A172 (cell line): ENCODE results near the gene TUBB4A. TPM values are rescaled to one million over a fixed set of nuclear protein-coding genes. Genes with fewer than 3 reads are reported as not detected.
A peak's percentile ranks its signal among the peaks of the same experiment; 100 is the strongest.

Experiments
- DNase-seq: peaks from one replicate; pipeline ENCODE4 v3.0.0-alpha.2; 2015; ENCODE audit warnings: low spot score
- total RNA-seq: library from RNA; depleted of rRNA; stranded (reverse); fragments of >200 nt; shearing (Covaris generic); gene quantifications from 2 replicates; pipeline ENCODE4 v1.2.3, GENCODE V29; 2014

TUBB4A gene
- total RNA-seq, 1 experiment from 2014 or later, result 9.1 TPM

GRCh38 chr19:6470173-6470572, 31.9 kb downstream of the TUBB4A start:
- DNase-seq, result no peak

- DNase-seq, result no peak
These were observed 34.7 kb downstream of the TUBB4A start for GRCh38 chr19:6467384-6467783.

GRCh38 chr19:6466526-6467248, 35.4 kb downstream of the TUBB4A start:
- DNase-seq, result no peak

GRCh38 chr19:6465663-6466062, 36.4 kb downstream of the TUBB4A start:
- no peak for DNase-seq

- no peak for DNase-seq
These were observed 37.1 kb downstream of the TUBB4A start for GRCh38 chr19:6465006-6465405.

- no peak for DNase-seq
These were observed 37.8 kb downstream of the TUBB4A start, which contains the start of gene CRB3 for GRCh38 chr19:6464070-6464873. Gene CRB3 (plus strand): TSS chr19:6464271. CDS start chr19:6464702, 431 bp downstream.

- peak; percentile 98 for DNase-seq
These were observed 41.8 kb downstream of the TUBB4A start for GRCh38 chr19:6460099-6460884.

- peak; percentile 65 for DNase-seq
These were observed 42.6 kb downstream of the TUBB4A start, which contains the start of gene SLC25A23 for GRCh38 chr19:6459262-6460098. Gene SLC25A23 (minus strand): TSS chr19:6459792. CDS start chr19:6459628, 164 bp downstream.

- DNase-seq, result no peak
These were observed 43.3 kb downstream of the TUBB4A start for GRCh38 chr19:6458695-6459261.

- DNase-seq, result peak; percentile 30
These were observed 44.0 kb downstream of the TUBB4A start for GRCh38 chr19:6457958-6458694.

GRCh38 chr19:6455924-6456323, 46.2 kb downstream of the TUBB4A start:
- DNase-seq, result no peak

- no peak for DNase-seq
These were observed 48.1 kb downstream of the TUBB4A start for GRCh38 chr19:6453951-6454565.

- no peak for DNase-seq
These were observed 49.2 kb downstream of the TUBB4A start for GRCh38 chr19:6452899-6453298.

GRCh38 chr19:6452223-6452614, 49.9 kb downstream of the TUBB4A start:
- DNase-seq, result no peak

- no peak for DNase-seq
These were observed 50.4 kb downstream of the TUBB4A start for GRCh38 chr19:6451583-6452222.

GRCh38 chr19:6450166-6450565, 51.9 kb downstream of the TUBB4A start:
- DNase-seq, result no peak

GRCh38 chr19:6448045-6448444, 54.1 kb downstream of the TUBB4A start:
- DNase-seq, result no peak

GRCh38 chr19:6446452-6446851, 55.7 kb downstream of the TUBB4A start:
- no peak for DNase-seq
